Peyer's patch (tissue), 4 donors: Measurements from ENCODE around the gene DCN. TPM values are rescaled to one million over a fixed set of nuclear protein-coding genes. Genes with fewer than 3 reads are reported as not detected.

Experiments
- DNase-seq, 3 donors: peaks; one replicate each; pipeline ENCODE4 v3.0.0-alpha.2; 2017 to 2019
- H3K27ac ChIP-seq, 4 donors: fragments of 200-600 bp; sonication (generic); one replicate each; pipeline ENCODE4 v1.5.1; 2016 to 2019
- H3K27me3 ChIP-seq, 2 donors: fragments of 200-600 bp; sonication (generic); one replicate each; pipeline ENCODE4 v1.5.1; 2019
- H3K36me3 ChIP-seq, 3 donors: fragments of 200-600 bp; sonication (generic); one replicate each; pipeline ENCODE4 v1.5.1; 2016 to 2019
- H3K4me1 ChIP-seq, 4 donors: fragments of 200-600 bp; sonication (generic); one replicate each; pipeline ENCODE4 v1.5.1; 2016 to 2019
- H3K4me3 ChIP-seq, 4 donors: fragments of 200-600 bp; sonication (generic); 1 replicate in 3 of 4; 2 replicates in 1 of 4; pipeline ENCODE4 v1.5.1; 2016 to 2019; ENCODE audit warnings: mild to moderate bottlenecking in 1 of 4
- H3K9me3 ChIP-seq, 4 donors: fragments of 200-600 bp; sonication (generic); one replicate each; pipeline ENCODE4 v1.5.1; 2016 to 2019; ENCODE audit warnings: mild to moderate bottlenecking in 1 of 4
- CTCF ChIP-seq, 6 experiments: fragments of 450-650 bp in 4 of 6; fragments of 200-600 bp in 2 of 6; sonication (generic) in 1 of 6; IDR thresholded peaks; one replicate each; pipeline ENCODE4 v1.5.1; 2017 to 2019; ENCODE audit warnings: antibody characterized with exemption in 6 of 6, mild to moderate bottlenecking in 3 of 6, moderate library complexity in 1 of 6
- POLR2A ChIP-seq, 2 donors: fragments of 450-650 bp; IDR thresholded peaks; one replicate each; pipeline ENCODE4 v1.5.1; 2017; ENCODE audit warnings: antibody characterized with exemption in 2 of 2, mild to moderate bottlenecking in 2 of 2, moderate library complexity in 2 of 2
- total RNA-seq, 4 donors: library from RNA; depleted of rRNA; stranded (reverse); fragments of >200 nt; gene quantifications; one replicate each; pipeline ENCODE4 v1.1.0, GENCODE V29; 2016

Gene DCN
- total RNA-seq, 4 donors from 2014 or later, result 142 to 543 (median 309) TPM

GRCh38 chr12:91108196-91108755, 74.3 kb downstream of the DCN start:
- no peak for DNase-seq
- H3K4me1 ChIP-seq, result no peaks in the 10 kb centered on the region
- no peaks in the 10 kb centered on the region for H3K36me3 ChIP-seq
- H3K27me3 ChIP-seq, result no peaks in the 10 kb centered on the region
- TF ChIP-seq CTCF (IDR thresholded peaks at IDR 0.05), result no peak
- no peak for TF ChIP-seq POLR2A (IDR thresholded peaks at IDR 0.05)
- peak overlapping the region in 2 of 4 donors; percentile 23 to 28 for H3K27ac ChIP-seq
- no peaks in the 10 kb centered on the region for H3K9me3 ChIP-seq
- H3K4me3 ChIP-seq, result peak overlapping the region in 1 of 4 donors; percentile 16

- Histone ChIP-seq H3K36me3 (no peaks in the 10 kb centered on the region), H3K27me3 (no peaks in the 10 kb centered on the region), H3K4me3 (peak overlapping the region in 1 of 4 donors; percentile 25), H3K4me1 (no peaks in the 10 kb centered on the region), H3K27ac (peak overlapping the region in 1 of 4 donors; percentile 13), H3K9me3 (no peaks in the 10 kb centered on the region)
- no peak for DNase-seq
- TF ChIP-seq CTCF (IDR thresholded peaks at IDR 0.05), result no peak
- no peak for TF ChIP-seq POLR2A (IDR thresholded peaks at IDR 0.05)
Observed at GRCh38 chr12:91106283-91106682, 76.3 kb downstream of the DCN start.

GRCh38 chr12:91105807-91106206, 76.8 kb downstream of the DCN start:
- no peaks in the 10 kb centered on the region for H3K9me3 ChIP-seq
- H3K27ac ChIP-seq, result peak overlapping the region in 2 of 4 donors; percentile 22 to 25
- no peaks in the 10 kb centered on the region for H3K36me3 ChIP-seq
- H3K27me3 ChIP-seq, result no peaks in the 10 kb centered on the region
- no peaks in the 10 kb centered on the region for H3K4me1 ChIP-seq
- TF ChIP-seq CTCF (IDR thresholded peaks at IDR 0.05) (no peak), POLR2A (IDR thresholded peaks at IDR 0.05) (no peak)
- no peak for DNase-seq
- peak overlapping the region in 1 of 4 donors; percentile 25 for H3K4me3 ChIP-seq

GRCh38 chr12:91104812-91105466, 77.7 kb downstream of the DCN start:
- DNase-seq, result no peak
- no peak overlapping the region for H3K4me3 ChIP-seq

GRCh38 chr12:91103624-91104023, 79.0 kb downstream of the DCN start:
- H3K27me3 ChIP-seq, result no peaks in the 10 kb centered on the region
- no peak overlapping the region for H3K27ac ChIP-seq
- no peak overlapping the region for H3K4me3 ChIP-seq
- H3K36me3 ChIP-seq, result no peaks in the 10 kb centered on the region
- H3K4me1 ChIP-seq, result no peaks in the 10 kb centered on the region
- no peak for DNase-seq
- H3K9me3 ChIP-seq, result no peaks in the 10 kb centered on the region
- TF ChIP-seq CTCF (IDR thresholded peaks at IDR 0.05), result no peak
- no peak for TF ChIP-seq POLR2A (IDR thresholded peaks at IDR 0.05)

More at GRCh38 chr12:91104812-91105466, 77.7 kb downstream of the DCN start:
- Histone ChIP-seq H3K9me3 (no peaks in the 10 kb centered on the region), H3K27me3 (no peaks in the 10 kb centered on the region), H3K36me3 (no peaks in the 10 kb centered on the region), H3K27ac (no peak overlapping the region), H3K4me1 (no peaks in the 10 kb centered on the region)
- TF ChIP-seq POLR2A (IDR thresholded peaks at IDR 0.05) (no peak), CTCF (IDR thresholded peaks at IDR 0.05) (no peak)
